ENCODE measurements around the gene ANKRD23. TPM values are rescaled to one million over a fixed set of nuclear protein-coding genes. Genes with fewer than 3 reads are reported as not detected.

The ANKRD23 gene
- total RNA-seq, 2 experiments from 2014 or later: 6.2 to 10.4 TPM

- H3K27ac Mint-ChIP-seq: no peak overlapping the region
- H3K9me3 ChIP-seq (ENCODE audit: control insufficient read depth in 1 of 2, insufficient read depth in 1 of 2, low read length in 2 of 2): no peaks in the 10 kb centered on the region
- DNase-seq (no peak), ATAC-seq (ENCODE audit: poor library complexity) (no peak)
- TF ChIP-seq CTCF (IDR thresholded peaks at IDR 0.05): no peak
- peaks cover 44% of the 10 kb centered on the region for H3K4me1 Mint-ChIP-seq (ENCODE audit: low read depth)
- no peak overlapping the region for H3K4me3 ChIP-seq (ENCODE audit: low read length)
- CTCF ChIA-PET: no interaction called here
- no peaks in the 10 kb centered on the region for H3K9me3 Mint-ChIP-seq
- H3K36me3 ChIP-seq (ENCODE audit: insufficient read depth, low read length): peaks cover 65% of the 10 kb centered on the region
- no peaks in the 10 kb centered on the region for H3K27me3 ChIP-seq (ENCODE audit: control insufficient read depth in 1 of 2, insufficient read depth in 2 of 2, low read length in 2 of 2)
- no peak overlapping the region for H3K4me3 Mint-ChIP-seq
- peaks cover 41% of the 10 kb centered on the region for H3K4me1 ChIP-seq (ENCODE audit: insufficient read depth, low read length)
- no peak overlapping the region for H3K27ac ChIP-seq (ENCODE audit: low read depth in 1 of 2, low read length in 2 of 2)
- no peaks in the 10 kb centered on the region for H3K27me3 Mint-ChIP-seq
- POLR2A ChIA-PET: interaction anchor here (1.1 kb wide), 1 partner anchor 17 kb away, joined by 4 read pairs; no protein-coding TSS in a partner anchor
- peaks cover 77% of the 10 kb centered on the region for H3K36me3 Mint-ChIP-seq (ENCODE audit: low read depth)
- intact Hi-C loops (cut with DNase I, micrococcal nuclease): no loop called here
Measured at GRCh38 chr2:96823198-96823597, 20.6 kb downstream of the ANKRD23 start.

GRCh38 chr2:96822786-96823185 is 21.0 kb downstream of the ANKRD23 start:
- DNase-seq (no peak), ATAC-seq (ENCODE audit: poor library complexity) (no peak)
- intact Hi-C loops (cut with DNase I, micrococcal nuclease): no loop called here
- H3K27ac ChIP-seq (ENCODE audit: low read depth in 1 of 2, low read length in 2 of 2): no peak overlapping the region
- H3K9me3 Mint-ChIP-seq: no peaks in the 10 kb centered on the region
- no peaks in the 10 kb centered on the region for H3K27me3 ChIP-seq (ENCODE audit: control insufficient read depth in 1 of 2, insufficient read depth in 2 of 2, low read length in 2 of 2)
- H3K27me3 Mint-ChIP-seq: no peaks in the 10 kb centered on the region
- no peak for TF ChIP-seq CTCF (IDR thresholded peaks at IDR 0.05)
- ChIA-PET CTCF (no interaction called here), POLR2A (interaction anchor here (1.1 kb wide), 1 partner anchor 16 kb away, joined by 4 read pairs; no protein-coding TSS in a partner anchor)
- no peak overlapping the region for H3K4me3 Mint-ChIP-seq
- peaks cover 60% of the 10 kb centered on the region for H3K36me3 ChIP-seq (ENCODE audit: insufficient read depth, low read length)
- H3K4me3 ChIP-seq (ENCODE audit: low read length): no peak overlapping the region
- H3K9me3 ChIP-seq (ENCODE audit: control insufficient read depth in 1 of 2, insufficient read depth in 1 of 2, low read length in 2 of 2): no peaks in the 10 kb centered on the region
- H3K4me1 ChIP-seq (ENCODE audit: insufficient read depth, low read length): peaks cover 45% of the 10 kb centered on the region
- peaks cover 48% of the 10 kb centered on the region for H3K4me1 Mint-ChIP-seq (ENCODE audit: low read depth)
- no peak overlapping the region for H3K27ac Mint-ChIP-seq
- peaks cover 77% of the 10 kb centered on the region for H3K36me3 Mint-ChIP-seq (ENCODE audit: low read depth)

- Mint-ChIP-seq H3K4me3 (peak overlapping the region; percentile 36), H3K27ac (peak overlapping the region; percentile 66), H3K9me3 (no peaks in the 10 kb centered on the region), H3K36me3 (ENCODE audit: low read depth) (peaks cover 81% of the 10 kb centered on the region), H3K27me3 (no peaks in the 10 kb centered on the region), H3K4me1 (ENCODE audit: low read depth) (peaks cover 54% of the 10 kb centered on the region)
- peaks cover 53% of the 10 kb centered on the region for H3K4me1 ChIP-seq (ENCODE audit: insufficient read depth, low read length)
- H3K9me3 ChIP-seq (ENCODE audit: control insufficient read depth in 1 of 2, insufficient read depth in 1 of 2, low read length in 2 of 2): no peaks in the 10 kb centered on the region
- no peak overlapping the region for H3K4me3 ChIP-seq (ENCODE audit: low read length)
- H3K27ac ChIP-seq (ENCODE audit: low read depth in 1 of 2, low read length in 2 of 2): no peak overlapping the region
- ATAC-seq (ENCODE audit: poor library complexity) (no peak), DNase-seq (no peak)
- ChIA-PET POLR2A (interaction anchor here (0.7 to 1.7 kb wide), 2 partner anchors 10 to 16 kb away, joined by 3 read pairs; no protein-coding TSS in a partner anchor), CTCF (no interaction called here)
- peaks cover 46% of the 10 kb centered on the region for H3K36me3 ChIP-seq (ENCODE audit: insufficient read depth, low read length)
- H3K27me3 ChIP-seq (ENCODE audit: control insufficient read depth in 1 of 2, insufficient read depth in 2 of 2, low read length in 2 of 2): no peaks in the 10 kb centered on the region
- no peak for TF ChIP-seq CTCF (IDR thresholded peaks at IDR 0.05)
- intact Hi-C loops (cut with DNase I, micrococcal nuclease): no loop called here
Measured at GRCh38 chr2:96821113-96821675, 22.6 kb downstream of the ANKRD23 start.

Data from CD4-positive, alpha-beta T cell (primary cell).